Colonic mucosa (tissue), 4 donors: ENCODE measurements around the gene GABARAP. TPM values are rescaled to one million over a fixed set of nuclear protein-coding genes. Genes with fewer than 3 reads are reported as not detected.

Source experiments
- DNase-seq: peaks from one replicate; pipeline ENCODE4 v3.0.0-alpha.2; 2020
- H3K27ac ChIP-seq: fragments of 200-600 bp; one replicate; pipeline ENCODE4 v1.8.0; 2021
- H3K27me3 ChIP-seq: fragments of 200-600 bp; one replicate; pipeline ENCODE4 v1.8.0; 2021
- H3K36me3 ChIP-seq: fragments of 200-600 bp; one replicate; pipeline ENCODE4 v1.8.0; 2021
- H3K4me1 ChIP-seq: fragments of 200-600 bp; one replicate; pipeline ENCODE4 v1.8.0; 2021; ENCODE audit warnings: mild to moderate bottlenecking
- H3K4me3 ChIP-seq: fragments of 200-600 bp; one replicate; pipeline ENCODE4 v1.8.0; 2021
- H3K9ac ChIP-seq, 2 donors: one replicate each; pipeline ENCODE4 v1.7.0; 2013; ENCODE audit warnings: control low read depth in 2 of 2, low read depth in 2 of 2, low read length in 2 of 2
- H3K9me3 ChIP-seq: fragments of 200-600 bp; one replicate; pipeline ENCODE4 v1.8.0; 2021
- intact Hi-C: fragments of 100-400 bp; cut with DNase I; formaldehyde crosslinking; loops from one replicate; pipeline ENCODE4 v1.14.1; 2022
- total RNA-seq, 2 donors: library from RNA; stranded (reverse); fragmentation: NEBNext Ultra II Directional in 1 of 2; extraction: Animal tissue kit (Norgen Biotek cat#: 25700) in 1 of 2; gene quantifications; one replicate each; pipeline ENCODE4 v1.2.1, GENCODE V29; 2021
- TF ChIP-seq, protein P1 (sequence below): fragments of 200-600 bp; IDR thresholded peaks from one replicate; pipeline ENCODE4 v1.8.0; 2022; ENCODE audit warnings: antibody characterized with exemption, mild to moderate bottlenecking
- donor health status: healthy.
- donor health status: DM: no; HTN: no; CAD: no.
- donor health status: DM: no; HTN: no; CAD: no.

Gene GABARAP
- total RNA-seq, 2 donors from 2014 or later, result 378 to 513 TPM

DNA sequence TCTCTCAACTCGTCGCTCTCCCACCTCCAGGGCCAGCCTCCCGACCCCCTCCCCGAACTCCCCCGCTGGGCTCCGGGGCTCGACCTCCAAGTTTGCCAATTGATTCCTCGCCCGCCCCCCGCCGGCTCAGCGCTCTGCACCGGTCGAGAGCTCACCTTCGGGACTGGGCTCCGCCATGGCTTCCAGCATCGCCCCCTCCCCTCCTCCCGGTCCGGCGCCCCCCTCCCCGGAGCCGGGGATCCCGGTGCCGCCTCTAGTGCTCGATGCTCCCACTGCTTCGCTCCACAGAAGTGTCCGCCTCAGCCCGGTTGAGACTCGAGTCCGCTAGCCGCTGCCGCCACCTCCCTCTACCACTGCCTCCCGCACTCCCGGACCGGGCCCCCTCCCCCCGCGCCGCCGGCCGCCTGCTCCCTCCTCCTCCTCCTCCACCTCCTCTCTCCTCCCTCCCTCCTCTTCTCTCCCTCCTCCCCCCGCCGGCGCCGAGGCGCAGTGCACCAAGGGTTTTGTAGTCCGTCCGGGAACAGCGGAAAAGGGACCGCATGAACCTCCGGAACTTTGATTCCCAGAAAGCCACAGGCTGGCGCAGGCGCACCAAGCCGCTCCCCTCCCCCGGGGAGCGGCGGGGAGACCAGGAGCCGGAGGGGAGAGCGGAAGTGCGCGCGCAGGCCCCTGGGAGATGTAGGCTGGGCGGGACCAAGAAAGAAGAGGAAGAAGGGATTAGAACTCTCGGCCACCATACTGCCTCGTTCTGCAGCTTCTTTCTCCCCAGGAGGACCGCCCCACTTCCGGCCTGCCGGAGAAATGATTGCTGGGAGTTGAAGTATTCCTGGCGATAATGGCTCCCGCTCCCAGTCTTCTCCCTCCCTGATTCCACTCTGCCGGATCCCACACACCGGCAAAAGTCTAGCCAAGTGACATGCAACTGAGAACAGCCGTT, 2.9 kb downstream of the GABARAP start, which contains the start of gene PHF23:
Gene PHF23, minus strand, starts transcription at position 367 of the 937 bp plus-strand sequence. Its CDS starts 178 bp downstream, at position 189.
- intact Hi-C loops, result no loop called here
- DNase-seq, result peak; percentile 100
- Histone ChIP-seq H3K27ac (peak within 1 kb of the TSS; percentile 99), H3K36me3 (peaks cover 5% of the 10 kb centered on the region), H3K4me1 (peaks cover 28% of the 10 kb centered on the region), H3K9me3 (no peaks in the 10 kb centered on the region), H3K9ac (peak within 1 kb of the TSS; percentile 94 to 100), H3K27me3 (no peaks in the 10 kb centered on the region), H3K4me3 (peak within 1 kb of the TSS; percentile 95)
- TF ChIP-seq, protein P1, sequence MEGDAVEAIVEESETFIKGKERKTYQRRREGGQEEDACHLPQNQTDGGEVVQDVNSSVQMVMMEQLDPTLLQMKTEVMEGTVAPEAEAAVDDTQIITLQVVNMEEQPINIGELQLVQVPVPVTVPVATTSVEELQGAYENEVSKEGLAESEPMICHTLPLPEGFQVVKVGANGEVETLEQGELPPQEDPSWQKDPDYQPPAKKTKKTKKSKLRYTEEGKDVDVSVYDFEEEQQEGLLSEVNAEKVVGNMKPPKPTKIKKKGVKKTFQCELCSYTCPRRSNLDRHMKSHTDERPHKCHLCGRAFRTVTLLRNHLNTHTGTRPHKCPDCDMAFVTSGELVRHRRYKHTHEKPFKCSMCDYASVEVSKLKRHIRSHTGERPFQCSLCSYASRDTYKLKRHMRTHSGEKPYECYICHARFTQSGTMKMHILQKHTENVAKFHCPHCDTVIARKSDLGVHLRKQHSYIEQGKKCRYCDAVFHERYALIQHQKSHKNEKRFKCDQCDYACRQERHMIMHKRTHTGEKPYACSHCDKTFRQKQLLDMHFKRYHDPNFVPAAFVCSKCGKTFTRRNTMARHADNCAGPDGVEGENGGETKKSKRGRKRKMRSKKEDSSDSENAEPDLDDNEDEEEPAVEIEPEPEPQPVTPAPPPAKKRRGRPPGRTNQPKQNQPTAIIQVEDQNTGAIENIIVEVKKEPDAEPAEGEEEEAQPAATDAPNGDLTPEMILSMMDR, result no peak

DNA sequence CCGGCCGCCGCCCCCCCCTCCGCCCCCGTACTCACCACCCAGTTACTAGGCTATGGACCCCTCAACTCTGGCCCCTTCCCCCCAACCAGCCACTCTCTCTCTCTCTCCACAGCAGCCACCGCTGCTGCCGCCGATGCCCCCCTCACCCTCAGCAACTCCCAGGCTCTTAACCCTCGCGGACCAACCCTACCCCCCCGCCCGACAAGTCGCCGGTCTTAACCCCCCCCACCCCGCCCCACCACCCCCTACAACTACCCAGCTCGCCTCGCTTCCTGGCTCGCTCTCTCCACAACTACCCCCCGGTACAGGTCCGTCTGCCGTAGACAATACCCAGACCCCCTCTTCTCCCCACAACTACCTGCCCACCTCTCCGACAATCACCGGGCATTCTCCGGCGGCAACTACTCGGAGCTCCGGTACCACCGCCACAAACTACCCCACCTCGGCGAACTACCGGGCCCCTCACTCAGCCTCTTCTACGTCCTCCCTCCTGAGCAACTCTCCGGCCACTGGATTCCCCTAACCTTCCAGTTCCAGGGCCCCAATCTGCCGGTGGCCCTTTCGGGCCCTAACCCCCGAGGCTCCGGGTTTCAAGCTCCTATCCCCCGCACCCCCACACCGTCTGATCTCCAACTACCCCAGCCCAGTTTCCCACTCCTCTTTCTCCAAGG, 3.7 kb downstream of the GABARAP start:
- TF ChIP-seq, protein P1, result no peak
- Histone ChIP-seq H3K4me1 (peaks cover 28% of the 10 kb centered on the region), H3K9me3 (no peaks in the 10 kb centered on the region), H3K9ac (peak overlapping the region; percentile 94 to 99), H3K36me3 (peaks cover 5% of the 10 kb centered on the region), H3K27ac (peak overlapping the region; percentile 99), H3K27me3 (no peaks in the 10 kb centered on the region), H3K4me3 (peak overlapping the region; percentile 95)
- intact Hi-C loops, result no loop called here
- no peak for DNase-seq

DNA sequence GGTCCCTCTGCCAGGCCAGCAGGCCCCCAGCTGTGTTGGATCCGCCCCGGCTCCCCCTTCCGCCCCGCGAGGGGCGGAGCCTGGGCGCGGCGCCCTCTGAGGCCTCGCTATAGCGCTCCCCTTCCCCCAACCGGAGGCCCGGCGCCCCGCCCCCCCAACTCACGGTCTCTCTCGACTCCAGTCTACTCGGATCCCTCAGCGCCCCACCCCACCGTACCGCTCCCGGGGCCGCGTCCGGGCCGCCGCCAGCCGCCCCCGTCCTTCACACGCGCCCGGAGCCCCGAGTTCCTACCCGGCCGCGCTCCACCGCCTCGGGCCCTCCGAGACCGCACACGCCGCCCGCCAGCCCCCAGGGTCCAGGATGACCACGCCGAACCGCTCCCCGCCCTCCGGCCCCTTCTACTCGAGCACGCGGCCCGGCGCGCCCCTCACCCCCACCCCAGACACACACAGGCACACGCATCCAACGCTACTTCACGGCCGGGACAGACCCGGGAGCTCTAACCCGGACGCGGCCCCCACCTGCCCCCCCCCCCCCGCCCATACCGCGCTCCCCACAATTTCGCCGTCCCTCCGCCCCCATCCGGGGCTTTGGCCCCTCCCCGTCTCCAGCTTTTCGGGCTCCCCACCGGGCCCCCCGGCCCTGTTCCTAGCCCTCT, 4.4 kb downstream of the GABARAP start:
- peaks cover 28% of the 10 kb centered on the region for H3K4me1 ChIP-seq
- intact Hi-C loops, result no loop called here

DNA sequence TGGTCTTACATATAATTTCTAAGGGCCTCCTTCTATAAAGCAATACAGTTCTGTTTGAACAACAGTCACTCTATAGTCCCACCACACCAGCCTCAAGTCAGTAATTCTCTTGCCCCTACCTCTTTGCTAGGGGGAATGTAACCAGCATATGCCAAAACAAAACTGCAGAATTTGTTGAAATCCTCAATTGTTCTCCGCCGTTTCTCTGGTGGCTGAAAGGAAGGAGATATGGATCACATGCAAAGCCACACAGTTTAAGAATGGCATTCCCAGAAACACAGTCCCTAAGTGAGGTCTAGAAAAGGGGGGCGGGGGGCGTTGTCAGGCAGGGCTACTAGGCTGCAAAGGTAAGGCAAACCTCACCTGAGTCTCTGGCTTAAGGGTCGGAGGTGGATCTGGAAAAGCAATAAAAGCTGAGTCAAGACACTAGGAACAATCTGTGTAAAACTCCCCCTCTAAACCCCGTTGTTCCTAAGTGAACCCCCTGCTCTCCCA, 4.9 kb downstream of the GABARAP start:
- H3K9me3 ChIP-seq, result no peaks in the 10 kb centered on the region
- peaks cover 28% of the 10 kb centered on the region for H3K4me1 ChIP-seq
- peak overlapping the region in 1 of 2 donors; percentile 82 for H3K9ac ChIP-seq
- intact Hi-C loops, result no loop called here
- TF ChIP-seq, protein P1, result no peak
- peak overlapping the region; percentile 95 for H3K4me3 ChIP-seq
- no peak for DNase-seq
- H3K27ac ChIP-seq, result peak overlapping the region; percentile 99
- no peaks in the 10 kb centered on the region for H3K27me3 ChIP-seq
- H3K36me3 ChIP-seq, result peaks cover 5% of the 10 kb centered on the region

More for the DNA sequence above, 4.4 kb downstream of the GABARAP start:
- peak overlapping the region; percentile 95 for H3K4me3 ChIP-seq
- no peaks in the 10 kb centered on the region for H3K9me3 ChIP-seq
- peaks cover 5% of the 10 kb centered on the region for H3K36me3 ChIP-seq
- H3K9ac ChIP-seq, result peak overlapping the region; percentile 80 to 82
- peak overlapping the region; percentile 99 for H3K27ac ChIP-seq
- TF ChIP-seq, protein P1, result no peak
- peak; percentile 95 for DNase-seq
- no peaks in the 10 kb centered on the region for H3K27me3 ChIP-seq

DNA sequence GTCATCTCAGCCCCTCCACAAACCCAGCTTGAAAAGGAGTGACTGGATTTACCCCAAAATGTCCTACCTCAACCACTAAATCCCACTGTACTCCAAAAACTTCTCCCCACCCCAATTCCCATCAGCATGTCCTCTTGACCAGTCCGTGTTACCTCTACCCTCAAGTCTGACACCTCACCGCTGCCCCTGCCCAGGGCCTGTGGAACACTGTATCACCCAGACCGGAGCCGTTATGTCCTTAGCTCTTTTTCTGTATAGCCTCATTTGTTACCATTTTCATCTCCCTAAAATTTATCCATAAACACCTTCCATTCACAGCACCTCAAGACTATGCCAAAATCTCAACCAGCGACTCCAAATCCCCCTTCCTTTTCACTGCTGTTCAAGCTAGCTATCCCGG, 5.4 kb downstream of the GABARAP start:
- TF ChIP-seq, protein P1, result no peak
- H3K4me1 ChIP-seq, result peaks cover 28% of the 10 kb centered on the region
- no peak overlapping the region for H3K4me3 ChIP-seq
- intact Hi-C loops, result no loop called here
- H3K9ac ChIP-seq, result peak overlapping the region in 1 of 2 donors; percentile 82
- H3K36me3 ChIP-seq, result peaks cover 5% of the 10 kb centered on the region
- H3K27me3 ChIP-seq, result no peaks in the 10 kb centered on the region
- DNase-seq, result no peak
- H3K9me3 ChIP-seq, result no peaks in the 10 kb centered on the region
- H3K27ac ChIP-seq, result peak overlapping the region; percentile 99
